ENCODE data around the gene GNG12. TPM values are rescaled to one million over a fixed set of nuclear protein-coding genes. Genes with fewer than 3 reads are reported as not detected.
"Not testable (repeated sequence)": the region's sequence is repeated elsewhere in the genome, so short reads cannot be mapped to it uniquely, and the experiment has no call there.

Gene GNG12
- total and polyA plus RNA-seq, 11 donors = 7.7 to 80.2 (median 44.6) TPM

- no peak for DNase-seq
- no peak for ATAC-seq
Observed at GRCh38 chr1:67668660-67669059, 164.6 kb downstream of the GNG12 start.

GRCh38 chr1:67666636-67667035 is 166.6 kb downstream of the GNG12 start:
- 95 to 98% (median 96%) methylated on average over 5 of the region's 5 CpGs for WGBS, 4 donors
- intact Hi-C loops (cut with DNase I) = no loop called here

More at GRCh38 chr1:67668660-67669059, 164.6 kb downstream of the GNG12 start:
- peaks cover 0 to 3% (median 0%) of the 10 kb centered on the region in 12 donors for H3K4me1 ChIP-seq
- no peaks in the 10 kb centered on the region for H3K9me3 ChIP-seq
- H3K27me3 ChIP-seq = no peaks in the 10 kb centered on the region
- intact Hi-C loops (cut with DNase I) = no loop called here
- no peak overlapping the region for H3K27ac ChIP-seq
- H3K36me3 ChIP-seq = no peaks in the 10 kb centered on the region
- WGBS, 4 donors = 30 to 57% (median 40%) methylated on average over 1 of the region's 1 CpG
- TF ChIP-seq CTCF (IDR thresholded peaks at IDR 0.05) = no peak
- no peak for TF ChIP-seq POLR2A (IDR thresholded peaks at IDR 0.05)
- no peak overlapping the region for H3K4me3 ChIP-seq

GRCh38 chr1:67665307-67665706 is 168.0 kb downstream of the GNG12 start:
- H3K4me1 ChIP-seq; H3K27me3 ChIP-seq; DNase-seq; ATAC-seq; H3K36me3 ChIP-seq; H3K27ac ChIP-seq; H3K9me3 ChIP-seq; H3K4me3 ChIP-seq; intact Hi-C loops (cut with DNase I): not testable (repeated sequence)

More at GRCh38 chr1:67666636-67667035, 166.6 kb downstream of the GNG12 start:
- no peak for TF ChIP-seq CTCF (IDR thresholded peaks at IDR 0.05)
- TF ChIP-seq POLR2A (IDR thresholded peaks at IDR 0.05) = no peak
- ATAC-seq (no peak), DNase-seq (no peak)
- no peaks in the 10 kb centered on the region for H3K9me3 ChIP-seq
- no peak overlapping the region for H3K4me3 ChIP-seq
- H3K4me1 ChIP-seq = no peaks in the 10 kb centered on the region
- no peaks in the 10 kb centered on the region for H3K36me3 ChIP-seq
- H3K27ac ChIP-seq = no peak overlapping the region
- no peaks in the 10 kb centered on the region for H3K27me3 ChIP-seq

- no peak overlapping the region for H3K4me3 ChIP-seq
- no peak for DNase-seq
- H3K36me3 ChIP-seq = no peaks in the 10 kb centered on the region
- WGBS, 4 donors = 58 to 70% (median 63%) methylated on average over 1 of the region's 1 CpG
- H3K4me1 ChIP-seq = no peaks in the 10 kb centered on the region
- TF ChIP-seq POLR2A (IDR thresholded peaks at IDR 0.05) (no peak), CTCF (IDR thresholded peaks at IDR 0.05) (no peak)
- no peaks in the 10 kb centered on the region for H3K9me3 ChIP-seq
- intact Hi-C loops (cut with DNase I) = no loop called here
- no peaks in the 10 kb centered on the region for H3K27me3 ChIP-seq
- H3K27ac ChIP-seq = no peak overlapping the region
- ATAC-seq = no peak
Observed at GRCh38 chr1:67664048-67664447, 169.2 kb downstream of the GNG12 start.

GRCh38 chr1:67662884-67663283 is 170.4 kb downstream of the GNG12 start:
- DNase-seq = no peak

More at GRCh38 chr1:67662884-67663283, 170.4 kb downstream of the GNG12 start:
- Histone ChIP-seq H3K27me3 (no peaks in the 10 kb centered on the region), H3K9me3 (no peaks in the 10 kb centered on the region), H3K27ac (no peak overlapping the region), H3K4me3 (no peak overlapping the region), H3K36me3 (no peaks in the 10 kb centered on the region), H3K4me1 (no peaks in the 10 kb centered on the region)
- intact Hi-C loops (cut with DNase I) = no loop called here
- no peak for ATAC-seq
- 66 to 75% (median 71%) methylated on average over 6 of the region's 6 CpGs for WGBS, 4 donors
- TF ChIP-seq POLR2A (IDR thresholded peaks at IDR 0.05) (no peak), CTCF (IDR thresholded peaks at IDR 0.05) (no peak)

All from heart left ventricle (tissue), 16 donors.